H1 (cell line): ENCODE data around the gene AKR1B1. TPM values are rescaled to one million over a fixed set of nuclear protein-coding genes. Genes with fewer than 3 reads are reported as not detected.

Experiments
- CTCF ChIA-PET: fragments of 300-600 bp; sonication (Branson Sonifier 250); formaldehyde crosslinking; loops from one replicate; lab custom pipeline; 2021; ENCODE audit not compliant: partially characterized antibody; lab: Charles Lee
- POLR2A ChIA-PET: fragments of 300-600 bp; sonication (Branson Sonifier 250); formaldehyde crosslinking; loops from one replicate; lab custom pipeline; 2021; ENCODE audit warnings: inconsistent platforms; ENCODE audit not compliant: partially characterized antibody; lab: Charles Lee
- DNase-seq, 2 experiments: peaks; one replicate each; pipeline versions ENCODE4 v3.0.0 to v3.0.0-alpha.2; 2010 to 2022; ENCODE audit warnings: low spot score in 2 of 2, low read depth in 1 of 2, mixed read lengths in 1 of 2
- FAIRE-seq: peaks from 2 replicates; lab custom pipeline; 2011; peaks lifted over from hg19 to GRCh38; lab: Jason Lieb, UNC
- H2AFZ ChIP-seq: 2 replicates; pipeline ENCODE4 v1.8.1; 2012; ENCODE audit warnings: low read length, inconsistent platforms
- H2AK5ac ChIP-seq: 2 replicates; pipeline ENCODE4 v1.6.1; 2013; ENCODE audit warnings: low read depth, low read length
- H2BK120ac ChIP-seq: replicated peaks from 2 replicates; pipeline ENCODE3; 2013; ENCODE audit warnings: low read depth, low read length, inconsistent platforms
- H2BK12ac ChIP-seq: 2 replicates; pipeline ENCODE4 v1.6.1; 2013; ENCODE audit warnings: low read depth, low read length
- H2BK15ac ChIP-seq: 2 replicates; pipeline ENCODE4 v1.6.1; 2013; ENCODE audit warnings: low read length
- H2BK20ac ChIP-seq: 2 replicates; pipeline ENCODE4 v1.6.1; 2013; ENCODE audit warnings: low read length
- H2BK5ac ChIP-seq: 2 replicates; pipeline ENCODE4 v1.6.1; 2013; ENCODE audit warnings: low read depth, low read length
- H3K14ac ChIP-seq: 2 replicates; pipeline ENCODE4 v1.6.1; 2013; ENCODE audit warnings: inconsistent platforms; ENCODE audit not compliant: insufficient read length
- H3K18ac ChIP-seq: 2 replicates; pipeline ENCODE4 v1.6.1; 2013; ENCODE audit warnings: low read length; ENCODE audit errors: extremely low read depth
- H3K23ac ChIP-seq: 2 replicates; pipeline ENCODE4 v1.6.1; 2013; ENCODE audit warnings: inconsistent platforms; ENCODE audit not compliant: insufficient read length
- H3K23me2 ChIP-seq: 2 replicates; pipeline ENCODE4 v1.6.1; 2013; ENCODE audit warnings: low read depth, low read length
- H3K27ac ChIP-seq: 2 replicates; pipeline ENCODE4 v1.6.1; 2011; ENCODE audit warnings: low read depth, low read length, inconsistent platforms
- H3K27me3 ChIP-seq, 4 experiments: replicated peaks in 1 of 4; 1 replicate in 1 of 4; 2 replicates in 3 of 4; pipeline versions ENCODE4 v1.6.1 to v1.8.1; 2011 to 2013; ENCODE audit warnings: low read length in 3 of 4, mild to moderate bottlenecking in 3 of 4, inconsistent platforms in 2 of 4, mixed read lengths in 2 of 4, moderate library complexity in 1 of 4; ENCODE audit not compliant: control insufficient read depth in 3 of 4, insufficient read depth in 3 of 4; ENCODE audit errors: extremely low read depth in 1 of 4
- H3K36me3 ChIP-seq, 4 experiments: 2 replicates each; pipeline versions ENCODE4 v1.6.1 to v1.8.1; 2011 to 2013; ENCODE audit warnings: mild to moderate bottlenecking in 4 of 4, low read length in 3 of 4, moderate library complexity in 2 of 4, control low read depth in 1 of 4, inconsistent platforms in 1 of 4; ENCODE audit not compliant: insufficient read depth in 4 of 4, control insufficient read depth in 2 of 4
- H3K4ac ChIP-seq: replicated peaks from 2 replicates; pipeline ENCODE3; 2013; ENCODE audit warnings: low read length, low read depth, mixed read lengths, inconsistent platforms; ENCODE audit not compliant: insufficient read length
- H3K4me1 ChIP-seq, 4 experiments: replicated peaks in 1 of 4; 1 replicate in 1 of 4; 2 replicates in 3 of 4; pipeline versions ENCODE4 v1.6.1 to v1.8.1; 2011 to 2013; ENCODE audit warnings: low read length in 3 of 4, inconsistent platforms in 2 of 4, mixed read lengths in 1 of 4; ENCODE audit not compliant: insufficient read depth in 4 of 4, control insufficient read depth in 3 of 4
- H3K4me2 ChIP-seq, 2 experiments: 2 replicates each; pipeline versions ENCODE4 v1.6.1 to v1.8.1; 2011 to 2013; ENCODE audit warnings: low read depth in 2 of 2, low read length in 2 of 2, control low read depth in 1 of 2, inconsistent platforms in 1 of 2, mild to moderate bottlenecking in 1 of 2; ENCODE audit not compliant: insufficient read depth in 1 of 2
- H3K4me3 ChIP-seq, 4 experiments: fragments of 200-600, 300-600 bp in 1 of 4; sonication (generic), shearing (Covaris generic), sonication (Bioruptor Twin) in 1 of 4; 2 replicates each; pipeline versions ENCODE4 v1.5.1 to v1.8.1; 2011 to 2016; ENCODE audit warnings: low read length in 4 of 4, low read depth in 3 of 4, control low read depth in 2 of 4, inconsistent platforms in 2 of 4, mild to moderate bottlenecking in 2 of 4, mixed read lengths in 1 of 4, moderate library complexity in 1 of 4; ENCODE audit not compliant: insufficient read depth in 2 of 4; ENCODE audit errors: extremely low read depth in 1 of 4
- H3K56ac ChIP-seq: replicated peaks from 2 replicates; pipeline ENCODE3; 2013; ENCODE audit warnings: low read depth, mild to moderate bottlenecking, mixed read lengths, low read length, inconsistent platforms; ENCODE audit not compliant: insufficient read length
- H3K79me1 ChIP-seq: 2 replicates; pipeline ENCODE4 v1.6.1; 2013; ENCODE audit warnings: low read depth, low read length, control low read depth
- H3K79me2 ChIP-seq, 2 experiments: 2 replicates each; pipeline versions ENCODE4 v1.6.1 to v1.8.1; 2012 to 2013; ENCODE audit warnings: low read length in 2 of 2, mild to moderate bottlenecking in 2 of 2, inconsistent platforms in 1 of 2; ENCODE audit not compliant: insufficient read depth in 2 of 2, control insufficient read depth in 1 of 2
- H3K9ac ChIP-seq, 4 experiments: replicated peaks in 1 of 4; 1 replicate in 1 of 4; 2 replicates in 3 of 4; pipeline versions ENCODE4 v1.6.1 to v1.8.1; 2011 to 2013; ENCODE audit warnings: low read depth in 3 of 4, low read length in 3 of 4, control low read depth in 2 of 4, mild to moderate bottlenecking in 2 of 4, moderate library complexity in 2 of 4, inconsistent platforms in 1 of 4; ENCODE audit errors: extremely low read depth in 1 of 4
- H3K9me3 ChIP-seq, 2 experiments: 2 replicates each; pipeline versions ENCODE4 v1.6.1 to v1.8.1; 2012 to 2013; ENCODE audit warnings: mild to moderate bottlenecking in 2 of 2, moderate library complexity in 2 of 2, control low read depth in 1 of 2, inconsistent platforms in 1 of 2, low read depth in 1 of 2, low read length in 1 of 2, mixed read lengths in 1 of 2; ENCODE audit not compliant: insufficient read depth in 2 of 2
- H4K20me1 ChIP-seq, 2 experiments: replicated peaks in 1 of 2; 2 replicates each; pipeline versions ENCODE3 to v1.8.1; 2011 to 2013; ENCODE audit warnings: inconsistent platforms in 2 of 2, low read length in 2 of 2, mild to moderate bottlenecking in 1 of 2; ENCODE audit not compliant: insufficient read depth in 2 of 2, control insufficient read depth in 1 of 2
- H4K5ac ChIP-seq: 2 replicates; pipeline ENCODE4 v1.6.1; 2013; ENCODE audit warnings: low read length, low read depth, mixed read lengths, inconsistent platforms; ENCODE audit not compliant: insufficient read length
- H4K8ac ChIP-seq: 2 replicates; pipeline ENCODE4 v1.8.0; 2013; ENCODE audit warnings: mild to moderate bottlenecking, moderate library complexity, low read length, inconsistent platforms; ENCODE audit not compliant: insufficient read depth; ENCODE audit errors: extremely low read depth
- H4K91ac ChIP-seq: replicated peaks from 2 replicates; pipeline ENCODE3; 2013; ENCODE audit warnings: low read length, mixed read lengths, inconsistent platforms; ENCODE audit not compliant: insufficient read length
- BACH1 ChIP-seq: IDR thresholded peaks from 2 replicates; pipeline ENCODE4 v1.6.1; 2012; ENCODE audit warnings: low read length, improper control_type of control experiment
- CREB1 ChIP-seq: IDR thresholded peaks from 2 replicates; pipeline ENCODE4 v1.6.1; 2012; ENCODE audit warnings: inconsistent platforms
- JUND ChIP-seq: IDR thresholded peaks from 2 replicates; pipeline ENCODE4 v1.6.1; 2011; ENCODE audit warnings: mild to moderate bottlenecking, improper control_type of control experiment, low read length
- NANOG ChIP-seq: IDR thresholded peaks from 2 replicates; pipeline ENCODE4 v1.6.1; 2011; ENCODE audit warnings: low read length, low read depth, mild to moderate bottlenecking, inconsistent platforms; ENCODE audit not compliant: insufficient read depth, poor library complexity, severe bottlenecking
- NRF1 ChIP-seq: IDR thresholded peaks from 2 replicates; pipeline ENCODE4 v1.6.1; 2011; ENCODE audit warnings: mild to moderate bottlenecking, low read depth, low read length, improper control_type of control experiment
- ZNF274 ChIP-seq: IDR thresholded peaks from 2 replicates; pipeline ENCODE4 v1.7.0; 2012; ENCODE audit warnings: low read length, borderline replicate concordance; ENCODE audit errors: extremely low read depth
- WGBS, 2 experiments: shearing (Covaris generic) in 1 of 2; methylation state at CpG; one replicate each; pipeline versions ENCODE4 v1.1.6 to v1.1.7; 2013 to 2015; ENCODE audit warnings: low lambda C conversion rate in 2 of 2, mixed read lengths in 2 of 2, inconsistent platforms in 1 of 2, low coverage in 1 of 2, missing lambda C conversion rate in 1 of 2; ENCODE audit not compliant: insufficient replicate concordance in 2 of 2, insufficient coverage in 1 of 2, insufficient read length in 1 of 2; ENCODE audit errors: extremely low coverage in 1 of 2, missing lambda C conversion rate in 1 of 2; 5-methylcytosine and 5-hydroxymethylcytosine counted together
- polyA plus RNA-seq, 7 experiments: library from polyadenylated mRNA; depleted of rRNA in 3 of 7; stranded (reverse) in 5 of 7; unstranded in 2 of 7; fragments of >200 nt in 5 of 7; fragments of 200-250 nt in 2 of 7; gene quantifications; 1 replicate in 5 of 7; 2 replicates in 1 of 7; 4 replicates in 1 of 7; pipeline versions ENCODE4 v1.2.1 to v1.2.3, GENCODE V29; 2011 to 2013; ENCODE audit warnings: missing spikeins in 2 of 7, mixed read lengths in 2 of 7
- total RNA-seq: library from RNA; stranded (reverse); fragmentation: NEBNext Ultra II Directional; extraction: Animal tissue kit (Norgen Biotek cat#: 25700); gene quantifications from 2 replicates; pipeline ENCODE4 v1.2.1, GENCODE V29; 2021
- TF ChIP-seq, protein P1 (sequence below), 3 experiments: IDR thresholded peaks; 1 replicate in 2 of 3; 2 replicates in 1 of 3; pipeline versions ENCODE4 v1.5.1 to v1.6.1; 2011; ENCODE audit warnings: low read length in 3 of 3, mild to moderate bottlenecking in 3 of 3, inconsistent platforms in 2 of 3, low read depth in 1 of 3, moderate library complexity in 1 of 3; ENCODE audit not compliant: insufficient read depth in 1 of 3; ENCODE audit errors: control extremely low read depth in 1 of 3

The AKR1B1 gene
- total and polyA plus RNA-seq, 2 of the 8 experiments (the other 6 are each of a cell fraction or from before 2014, with no cell fraction given), result 195 to 273 TPM

- no peaks in the 10 kb centered on the region for H3K27me3 ChIP-seq
- H3K14ac ChIP-seq, result no peak overlapping the region
- no peaks in the 10 kb centered on the region for H3K79me1 ChIP-seq
- POLR2A ChIA-PET, result no interaction called here
- H4K8ac ChIP-seq, result no peak overlapping the region
- no peak overlapping the region for H3K56ac ChIP-seq
- no peak overlapping the region for H2BK12ac ChIP-seq
- TF ChIP-seq CREB1 (no peak), ZNF274 (no peak), BACH1 (no peak), NANOG (no peak), NRF1 (no peak), JUND (no peak)
- TF ChIP-seq, protein P1, sequence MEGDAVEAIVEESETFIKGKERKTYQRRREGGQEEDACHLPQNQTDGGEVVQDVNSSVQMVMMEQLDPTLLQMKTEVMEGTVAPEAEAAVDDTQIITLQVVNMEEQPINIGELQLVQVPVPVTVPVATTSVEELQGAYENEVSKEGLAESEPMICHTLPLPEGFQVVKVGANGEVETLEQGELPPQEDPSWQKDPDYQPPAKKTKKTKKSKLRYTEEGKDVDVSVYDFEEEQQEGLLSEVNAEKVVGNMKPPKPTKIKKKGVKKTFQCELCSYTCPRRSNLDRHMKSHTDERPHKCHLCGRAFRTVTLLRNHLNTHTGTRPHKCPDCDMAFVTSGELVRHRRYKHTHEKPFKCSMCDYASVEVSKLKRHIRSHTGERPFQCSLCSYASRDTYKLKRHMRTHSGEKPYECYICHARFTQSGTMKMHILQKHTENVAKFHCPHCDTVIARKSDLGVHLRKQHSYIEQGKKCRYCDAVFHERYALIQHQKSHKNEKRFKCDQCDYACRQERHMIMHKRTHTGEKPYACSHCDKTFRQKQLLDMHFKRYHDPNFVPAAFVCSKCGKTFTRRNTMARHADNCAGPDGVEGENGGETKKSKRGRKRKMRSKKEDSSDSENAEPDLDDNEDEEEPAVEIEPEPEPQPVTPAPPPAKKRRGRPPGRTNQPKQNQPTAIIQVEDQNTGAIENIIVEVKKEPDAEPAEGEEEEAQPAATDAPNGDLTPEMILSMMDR (IDR thresholded peaks at IDR 0.05; ENCODE audit: control extremely low read depth in 1 of 3, insufficient read depth in 1 of 3, low read depth in 1 of 3, low read length in 3 of 3), result no peak
- TF ChIP-seq, all 59 proteins: peak for 0
- H2BK20ac ChIP-seq, result no peak overlapping the region
- no peaks in the 10 kb centered on the region for H3K4me1 ChIP-seq
- no peak overlapping the region for H2BK120ac ChIP-seq
- CTCF ChIA-PET, result interaction anchor here (1.9 to 7.8 kb wide), 3 partner anchors 11 to 70 kb away, joined by 9 to 43 read pairs (median 22); partner anchors contain the start of gene AKR1B1
- FAIRE-seq, result no peak
- H3K4ac ChIP-seq, result no peak overlapping the region
- no peak overlapping the region for H2BK15ac ChIP-seq
- no peaks in the 10 kb centered on the region for H3K79me2 ChIP-seq
- no peak overlapping the region for H3K4me2 ChIP-seq
- H3K23me2 ChIP-seq, result no peaks in the 10 kb centered on the region
- H3K9ac ChIP-seq, result no peak overlapping the region
- no peak overlapping the region for H3K4me3 ChIP-seq
- no peaks in the 10 kb centered on the region for H3K9me3 ChIP-seq
- H3K23ac ChIP-seq, result no peak overlapping the region
- H3K18ac ChIP-seq, result no peak overlapping the region
- H4K20me1 ChIP-seq, result peaks cover 0 to 1% of the 10 kb centered on the region in 2 experiments
- no peak for DNase-seq
- H3K36me3 ChIP-seq, result peaks cover 27 to 74% (median 60%) of the 10 kb centered on the region in 4 experiments
- no peak overlapping the region for H2AK5ac ChIP-seq
- no peak overlapping the region for H4K5ac ChIP-seq
- H3K27ac ChIP-seq, result no peak overlapping the region
- no peak overlapping the region for H2BK5ac ChIP-seq
- H2AFZ ChIP-seq, result no peak overlapping the region
- H4K91ac ChIP-seq, result no peak overlapping the region
- WGBS, 2 experiments, result 93% methylated on average over 10 of the region's 10 CpGs; no CpG with 5 or more reads in 1 of the 2 experiments
Observed at GRCh38 chr7:134443396-134444070, 15.4 kb downstream of the AKR1B1 start.
